ENCODE data around the gene PDXK.

Gene PDXK

GRCh38 chr21:43764576-43765495, 45.9 kb downstream of the PDXK start:
- no peak for DNase-seq

GRCh38 chr21:43766734-43767497, 48.0 kb downstream of the PDXK start:
- DNase-seq = peak; percentile 56

- no peak for DNase-seq
Measured at GRCh38 chr21:43767498-43767983, 48.6 kb downstream of the PDXK start.

DNA sequence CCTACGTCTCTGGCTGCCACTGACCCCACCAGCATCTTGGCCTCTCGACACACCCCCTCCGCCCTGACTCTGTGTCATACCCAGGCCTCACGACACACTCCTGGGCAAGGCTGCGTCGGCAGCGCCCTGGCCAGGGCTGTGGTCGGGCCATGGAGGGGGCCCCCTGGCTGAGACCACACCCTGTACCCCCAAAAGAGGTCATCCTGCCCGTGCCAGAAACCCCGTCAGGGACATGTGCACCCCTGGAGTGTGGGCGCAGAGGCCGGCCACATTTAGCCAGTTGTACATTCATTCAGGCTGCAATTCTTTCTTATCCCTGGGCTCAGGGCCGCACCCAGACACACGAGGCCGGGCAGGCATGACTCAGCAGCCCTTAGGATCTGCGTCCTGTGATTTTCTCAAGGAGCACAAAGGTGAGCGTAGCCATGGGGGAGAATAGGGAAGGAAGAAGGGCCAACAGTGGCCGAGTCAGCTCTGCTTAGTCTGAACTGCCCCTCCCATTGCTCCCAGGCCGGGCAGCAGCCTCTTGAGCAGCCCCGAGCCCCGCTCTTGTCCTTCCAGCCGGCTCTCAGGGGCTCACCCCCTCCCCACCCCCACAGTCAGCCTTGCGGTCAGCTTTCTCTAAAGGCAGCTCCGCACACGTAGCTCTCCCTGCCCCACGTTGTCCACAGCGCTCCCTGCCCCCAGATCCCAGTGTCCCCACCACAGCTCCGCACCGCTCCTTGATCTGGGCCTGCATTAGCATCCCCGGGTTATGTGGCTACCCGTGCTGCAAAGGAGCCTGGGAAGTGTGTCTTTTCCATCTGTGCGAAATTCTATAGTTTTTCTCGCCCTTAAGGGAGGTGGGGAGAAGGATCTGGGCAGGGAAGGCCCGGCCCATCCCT, 49.3 kb downstream of the PDXK start:
- no peak for DNase-seq

- no peak for DNase-seq
Measured at GRCh38 chr21:43768868-43769167, 49.9 kb downstream of the PDXK start.

- DNase-seq = no peak
Measured at GRCh38 chr21:43769325-43769958, 50.5 kb downstream of the PDXK start.

DNA sequence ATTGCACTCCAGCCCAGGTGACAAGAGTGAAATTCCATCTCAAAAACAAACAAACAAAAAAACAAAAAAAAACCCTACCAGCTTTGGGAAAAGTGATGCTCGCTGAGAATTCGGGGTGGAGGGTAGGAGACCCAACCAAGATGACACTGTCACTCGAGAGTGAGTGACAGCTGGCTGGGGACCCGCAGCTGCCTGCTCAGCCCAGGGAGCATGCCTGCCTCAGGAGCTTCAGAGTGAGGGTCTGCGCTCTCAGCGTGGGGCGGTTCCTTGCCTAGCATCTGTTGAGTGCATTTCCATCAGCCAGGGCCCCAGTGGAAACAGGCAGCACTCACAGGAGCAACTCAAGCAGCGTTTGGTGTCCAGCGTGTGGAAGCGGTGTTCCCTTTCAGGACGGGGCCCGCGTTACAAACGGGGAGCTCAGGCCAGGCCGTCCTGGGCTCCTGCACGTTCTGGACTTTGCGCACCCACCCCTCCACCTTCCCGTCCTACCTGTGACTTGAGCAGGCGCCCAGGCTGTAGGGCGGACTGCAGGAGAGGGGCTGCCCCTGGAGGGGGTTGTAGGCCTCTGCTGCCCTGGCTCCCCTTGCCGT, 51.2 kb downstream of the PDXK start:
- DNase-seq = no peak

- no peak for DNase-seq
Measured at GRCh38 chr21:43771199-43771675, 52.3 kb downstream of the PDXK start.

GRCh38 chr21:43771698-43772424, 52.9 kb downstream of the PDXK start:
- DNase-seq = no peak

- DNase-seq = no peak
Measured at GRCh38 chr21:43772425-43772821, 53.5 kb downstream of the PDXK start.

- no peak for DNase-seq
Measured at GRCh38 chr21:43774163-43774562, 55.2 kb downstream of the PDXK start.

DNA sequence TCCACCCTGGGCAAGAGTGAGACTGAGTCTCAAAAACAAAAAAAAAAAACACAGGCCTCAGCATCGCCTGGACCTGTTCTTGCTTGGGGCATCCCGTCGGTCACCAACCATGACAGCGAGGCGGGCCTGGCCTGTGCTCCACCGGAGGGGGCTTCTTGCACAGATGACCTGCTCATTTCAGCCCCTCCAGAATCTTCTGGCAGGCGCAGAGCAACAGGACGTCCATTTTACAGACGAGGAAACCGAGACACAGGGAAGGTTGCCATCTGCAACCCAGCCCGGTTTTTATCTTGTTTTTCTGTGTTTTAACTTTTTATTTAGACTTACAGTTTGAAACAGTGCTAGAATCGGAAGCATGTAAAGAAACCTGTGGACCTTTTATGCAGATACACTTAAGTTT, 56.3 kb downstream of the PDXK start:
- no peak for DNase-seq

GRCh38 chr21:43775795-43776430, 57.0 kb downstream of the PDXK start, which contains the start of gene CSTB:
CSTB (minus strand) TSS chr21:43776308; CDS start chr21:43776269, 39 bp downstream.
- DNase-seq = peak; percentile 73

DNA sequence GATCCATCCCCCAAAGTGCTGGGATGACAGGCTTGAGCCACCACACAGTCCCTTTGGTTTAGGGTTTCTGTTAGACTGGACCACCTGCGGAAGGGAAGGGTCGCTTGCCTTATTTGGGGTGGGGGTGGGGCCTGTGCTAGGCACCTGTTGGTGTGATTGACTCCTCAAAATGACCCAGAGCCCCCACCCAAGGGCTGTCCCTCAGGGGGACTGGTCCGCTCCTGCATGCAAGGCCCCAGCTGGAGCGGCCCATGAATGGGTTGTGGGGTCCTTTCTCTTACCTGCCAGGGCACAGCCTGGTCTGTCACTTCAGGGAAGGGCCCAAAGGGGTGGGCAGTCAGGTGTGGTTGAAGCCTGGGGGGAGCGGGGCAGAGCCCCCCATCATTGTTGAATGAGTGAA, 59.0 kb downstream of the PDXK start:
- no peak for DNase-seq

- no peak for DNase-seq
Measured at GRCh38 chr21:43778469-43779335, 59.8 kb downstream of the PDXK start.

- DNase-seq = peak; percentile 49
Measured at GRCh38 chr21:43779660-43780059, 60.7 kb downstream of the PDXK start.

GRCh38 chr21:43781846-43782245, 62.9 kb downstream of the PDXK start:
- no peak for DNase-seq

GRCh38 chr21:43782431-43783097, 63.6 kb downstream of the PDXK start:
- DNase-seq = no peak

GRCh38 chr21:43783098-43783700, 64.3 kb downstream of the PDXK start:
- DNase-seq = no peak

Data from NCI-H510A treated with DMSO at 0.1 percent for 48 hours (cell line).